ENCODE measurements around the gene PLEKHH1.
A peak's percentile ranks its signal among the peaks of the same experiment; 100 is the strongest.

PLEKHH1 gene

GRCh38 chr14:67532998-67533753 is at the start of gene PLEKHH1:
Gene PLEKHH1, plus strand, starts transcription at chr14:67533290. Its CDS starts 8,578 bp downstream, at chr14:67541868.
- H3K9me2 ChIP-seq (replicated peaks; ENCODE audit: insufficient read depth, low read length): no peaks in the 10 kb centered on the region
- no peaks in the 10 kb centered on the region for H3F3A ChIP-seq (ENCODE audit: insufficient read depth)
- H3K4me3 ChIP-seq (ENCODE audit: insufficient read depth, low read length, poor library complexity, severe bottlenecking): peak within 1 kb of the TSS; percentile 44
- no peak within 1 kb of the TSS for H2AFZ ChIP-seq (ENCODE audit: low read depth, low read length, severe bottlenecking)
- no peaks in the 10 kb centered on the region for H3K9me3 ChIP-seq (ENCODE audit: insufficient read depth, low read length)
- H3K27ac ChIP-seq (ENCODE audit: low read depth, low read length): no peak within 1 kb of the TSS
- no peaks in the 10 kb centered on the region for H3K79me2 ChIP-seq (ENCODE audit: insufficient read depth, low read length)
- no peaks in the 10 kb centered on the region for H4K20me1 ChIP-seq (ENCODE audit: low read depth, low read length)
- H3K27me3 ChIP-seq (ENCODE audit: low read length): no peaks in the 10 kb centered on the region
- H3K9ac ChIP-seq (ENCODE audit: low read length): peak within 1 kb of the TSS; percentile 41
- no peaks in the 10 kb centered on the region for H3K36me3 ChIP-seq (ENCODE audit: low read length)
- H3K4me2 ChIP-seq (ENCODE audit: low read depth, low read length, poor library complexity, severe bottlenecking): peak within 1 kb of the TSS; percentile 58
- TF ChIP-seq EZH2phosphoT487 (conservative IDR thresholded peaks at IDR 0.05; ENCODE audit: low read length) (no peak), CTCF (IDR thresholded peaks at IDR 0.05; ENCODE audit: insufficient read depth, low read length, poor library complexity, severe bottlenecking) (no peak)

- Histone ChIP-seq H3K27ac (ENCODE audit: low read depth, low read length) (no peak overlapping the region), H3K4me2 (ENCODE audit: low read depth, low read length, poor library complexity, severe bottlenecking) (no peak overlapping the region), H3F3A (ENCODE audit: insufficient read depth) (no peaks in the 10 kb centered on the region), H3K9ac (ENCODE audit: low read length) (no peak overlapping the region), H3K27me3 (ENCODE audit: low read length) (no peaks in the 10 kb centered on the region), H3K36me3 (ENCODE audit: low read length) (no peaks in the 10 kb centered on the region), H4K20me1 (ENCODE audit: low read depth, low read length) (no peaks in the 10 kb centered on the region), H3K4me3 (ENCODE audit: insufficient read depth, low read length, poor library complexity, severe bottlenecking) (no peak overlapping the region), H3K9me3 (ENCODE audit: insufficient read depth, low read length) (no peaks in the 10 kb centered on the region), H3K79me2 (ENCODE audit: insufficient read depth, low read length) (no peaks in the 10 kb centered on the region), H3K9me2 (replicated peaks; ENCODE audit: insufficient read depth, low read length) (no peaks in the 10 kb centered on the region), H2AFZ (ENCODE audit: low read depth, low read length, severe bottlenecking) (no peak overlapping the region)
- TF ChIP-seq CTCF (IDR thresholded peaks at IDR 0.05; ENCODE audit: insufficient read depth, low read length, poor library complexity, severe bottlenecking) (no peak), EZH2phosphoT487 (conservative IDR thresholded peaks at IDR 0.05; ENCODE audit: low read length) (no peak)
Observed at GRCh38 chr14:67483579-67484285, 49.4 kb upstream of the PLEKHH1 start.

- H3K9me3 ChIP-seq (ENCODE audit: insufficient read depth, low read length): no peaks in the 10 kb centered on the region
- no peaks in the 10 kb centered on the region for H4K20me1 ChIP-seq (ENCODE audit: low read depth, low read length)
- H3K9me2 ChIP-seq (replicated peaks; ENCODE audit: insufficient read depth, low read length): no peaks in the 10 kb centered on the region
- no peak overlapping the region for H3K27ac ChIP-seq (ENCODE audit: low read depth, low read length)
- H3F3A ChIP-seq (ENCODE audit: insufficient read depth): no peaks in the 10 kb centered on the region
- no peak overlapping the region for H3K4me3 ChIP-seq (ENCODE audit: insufficient read depth, low read length, poor library complexity, severe bottlenecking)
- no peaks in the 10 kb centered on the region for H3K27me3 ChIP-seq (ENCODE audit: low read length)
- H3K4me2 ChIP-seq (ENCODE audit: low read depth, low read length, poor library complexity, severe bottlenecking): no peak overlapping the region
- no peaks in the 10 kb centered on the region for H3K36me3 ChIP-seq (ENCODE audit: low read length)
- TF ChIP-seq EZH2phosphoT487 (conservative IDR thresholded peaks at IDR 0.05; ENCODE audit: low read length): no peak
- no peak for TF ChIP-seq CTCF (IDR thresholded peaks at IDR 0.05; ENCODE audit: insufficient read depth, low read length, poor library complexity, severe bottlenecking)
- H2AFZ ChIP-seq (ENCODE audit: low read depth, low read length, severe bottlenecking): no peak overlapping the region
- no peaks in the 10 kb centered on the region for H3K79me2 ChIP-seq (ENCODE audit: insufficient read depth, low read length)
- H3K9ac ChIP-seq (ENCODE audit: low read length): no peak overlapping the region
Observed at GRCh38 chr14:67485501-67486095, 47.5 kb upstream of the PLEKHH1 start.

Data from SU-DHL-6 (cell line).